ENCODE data around the gene CRADD. TPM values are rescaled to one million over a fixed set of nuclear protein-coding genes. Genes with fewer than 3 reads are reported as not detected.
"Not testable (repeated sequence)": the region's sequence is repeated elsewhere in the genome, so short reads cannot be mapped to it uniquely, and the experiment has no call there.

Gene CRADD
- total RNA-seq, 1 donor from 2014 or later: 14.7 TPM

GRCh38 chr12:93868771-93869170 lies 191.6 kb downstream of the CRADD start:
- no peak for DNase-seq (ENCODE audit: low read depth, low spot score)

GRCh38 chr12:93870020-93870795 lies 193.0 kb downstream of the CRADD start:
- DNase-seq (ENCODE audit: low read depth, low spot score): no peak

GRCh38 chr12:93871566-93871965 lies 194.4 kb downstream of the CRADD start:
- DNase-seq (ENCODE audit: low read depth, low spot score): not testable (repeated sequence)

GRCh38 chr12:93873561-93873960 lies 196.4 kb downstream of the CRADD start:
- DNase-seq (ENCODE audit: low read depth, low spot score): no peak

GRCh38 chr12:93875157-93875556 lies 198.0 kb downstream of the CRADD start:
- no peak for DNase-seq (ENCODE audit: low read depth, low spot score)

GRCh38 chr12:93876360-93876759 lies 199.2 kb downstream of the CRADD start:
- DNase-seq (ENCODE audit: low read depth, low spot score): no peak

GRCh38 chr12:93877446-93877845 lies 200.3 kb downstream of the CRADD start:
- DNase-seq (ENCODE audit: low read depth, low spot score): no peak

- DNase-seq (ENCODE audit: low read depth, low spot score): no peak
Measured at GRCh38 chr12:93879476-93880421, 202.6 kb downstream of the CRADD start.

GRCh38 chr12:93880853-93881522 lies 203.8 kb downstream of the CRADD start:
- no peak for DNase-seq (ENCODE audit: low read depth, low spot score)

GRCh38 chr12:93882763-93883162 lies 205.6 kb downstream of the CRADD start:
- DNase-seq (ENCODE audit: low read depth, low spot score): no peak

- DNase-seq (ENCODE audit: low read depth, low spot score): no peak
Measured at GRCh38 chr12:93883436-93884154, 206.4 kb downstream of the CRADD start.

- DNase-seq (ENCODE audit: low read depth, low spot score): no peak
Measured at GRCh38 chr12:93884794-93885460, 207.8 kb downstream of the CRADD start.

GRCh38 chr12:93885973-93886532 lies 208.9 kb downstream of the CRADD start:
- not testable (repeated sequence) for DNase-seq (ENCODE audit: low read depth, low spot score)

GRCh38 chr12:93886533-93887511 lies 209.6 kb downstream of the CRADD start:
- DNase-seq (ENCODE audit: low read depth, low spot score): no peak

GRCh38 chr12:93888964-93889363 lies 211.8 kb downstream of the CRADD start:
- no peak for DNase-seq (ENCODE audit: low read depth, low spot score)

GRCh38 chr12:93889516-93890212 lies 212.5 kb downstream of the CRADD start:
- DNase-seq (ENCODE audit: low read depth, low spot score): no peak

GRCh38 chr12:93892423-93893268 lies 215.5 kb downstream of the CRADD start:
- DNase-seq (ENCODE audit: low read depth, low spot score): no peak
